ENCODE measurements around the gene UBE2QL1.
A peak's percentile ranks its signal among the peaks of the same experiment; 100 is the strongest.

UBE2QL1 gene, protein sequence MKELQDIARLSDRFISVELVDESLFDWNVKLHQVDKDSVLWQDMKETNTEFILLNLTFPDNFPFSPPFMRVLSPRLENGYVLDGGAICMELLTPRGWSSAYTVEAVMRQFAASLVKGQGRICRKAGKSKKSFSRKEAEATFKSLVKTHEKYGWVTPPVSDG

GRCh38 chr5:6448622-6449464 is at the start of gene UBE2QL1:
TSS of gene UBE2QL1 (plus strand) at chr5:6448859. CDS start at chr5:6448894, 35 bp downstream.
- H3K36me3 ChIP-seq (ENCODE audit: control insufficient read depth in 1 of 2, insufficient read depth in 2 of 2, low read length in 2 of 2) = no peaks in the 10 kb centered on the region
- H3K27ac ChIP-seq (ENCODE audit: low read length) = no peak within 1 kb of the TSS
- peaks cover 22% of the 10 kb centered on the region for H3K27me3 ChIP-seq (ENCODE audit: low read depth, low read length)
- H3K9me3 ChIP-seq (ENCODE audit: control insufficient read depth in 1 of 2, low read length in 2 of 2) = peaks cover 0 to 3% of the 10 kb centered on the region in 2 donors
- peak within 1 kb of the TSS; percentile 42 to 64 for H3K4me3 ChIP-seq (ENCODE audit: low read depth in 1 of 2, low read length in 2 of 2)
- H3K4me1 ChIP-seq (ENCODE audit: control insufficient read depth in 1 of 2, insufficient read depth in 2 of 2, low read length in 2 of 2) = peaks cover 0 to 14% of the 10 kb centered on the region in 2 donors

GRCh38 chr5:6399980-6400910 is 48.4 kb upstream of the UBE2QL1 start:
- Histone ChIP-seq H3K36me3 (ENCODE audit: control insufficient read depth in 1 of 2, insufficient read depth in 2 of 2, low read length in 2 of 2) (no peaks in the 10 kb centered on the region), H3K4me1 (ENCODE audit: control insufficient read depth in 1 of 2, insufficient read depth in 2 of 2, low read length in 2 of 2) (no peaks in the 10 kb centered on the region), H3K27me3 (ENCODE audit: low read depth, low read length) (no peaks in the 10 kb centered on the region), H3K4me3 (ENCODE audit: low read depth in 1 of 2, low read length in 2 of 2) (no peak overlapping the region), H3K27ac (ENCODE audit: low read length) (no peak overlapping the region), H3K9me3 (ENCODE audit: control insufficient read depth in 1 of 2, low read length in 2 of 2) (no peaks in the 10 kb centered on the region)

GRCh38 chr5:6401410-6401809 is 47.2 kb upstream of the UBE2QL1 start:
- Histone ChIP-seq H3K4me1 (ENCODE audit: control insufficient read depth in 1 of 2, insufficient read depth in 2 of 2, low read length in 2 of 2) (no peaks in the 10 kb centered on the region), H3K36me3 (ENCODE audit: control insufficient read depth in 1 of 2, insufficient read depth in 2 of 2, low read length in 2 of 2) (no peaks in the 10 kb centered on the region), H3K27me3 (ENCODE audit: low read depth, low read length) (no peaks in the 10 kb centered on the region), H3K27ac (ENCODE audit: low read length) (no peak overlapping the region), H3K9me3 (ENCODE audit: control insufficient read depth in 1 of 2, low read length in 2 of 2) (no peaks in the 10 kb centered on the region), H3K4me3 (ENCODE audit: low read depth in 1 of 2, low read length in 2 of 2) (no peak overlapping the region)

GRCh38 chr5:6402939-6403338 is 45.7 kb upstream of the UBE2QL1 start:
- H3K27ac ChIP-seq (ENCODE audit: low read length) = no peak overlapping the region
- H3K27me3 ChIP-seq (ENCODE audit: low read depth, low read length) = no peaks in the 10 kb centered on the region
- no peaks in the 10 kb centered on the region for H3K9me3 ChIP-seq (ENCODE audit: control insufficient read depth in 1 of 2, low read length in 2 of 2)
- H3K4me3 ChIP-seq (ENCODE audit: low read depth in 1 of 2, low read length in 2 of 2) = no peak overlapping the region
- H3K4me1 ChIP-seq (ENCODE audit: control insufficient read depth in 1 of 2, insufficient read depth in 2 of 2, low read length in 2 of 2) = no peaks in the 10 kb centered on the region
- H3K36me3 ChIP-seq (ENCODE audit: control insufficient read depth in 1 of 2, insufficient read depth in 2 of 2, low read length in 2 of 2) = no peaks in the 10 kb centered on the region

DNA sequence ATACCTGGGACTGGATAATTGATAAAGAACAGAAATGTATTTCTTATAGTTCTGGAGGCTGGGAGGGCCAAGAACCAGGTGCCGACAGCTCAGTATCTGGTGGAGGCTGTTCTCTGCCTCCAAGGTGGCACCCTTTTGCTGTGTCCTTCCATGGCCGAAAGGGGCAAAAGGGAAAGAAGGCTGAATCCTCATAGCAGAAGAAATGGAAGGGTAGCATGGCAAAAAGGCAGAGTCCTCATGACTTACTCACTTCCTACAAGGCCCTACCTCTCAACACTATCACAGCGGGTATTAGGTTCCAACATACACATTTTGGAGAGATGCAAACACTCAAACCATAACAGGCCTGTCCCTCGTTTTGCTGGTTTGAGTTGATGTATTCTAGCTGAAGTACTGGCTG is 45.2 kb upstream of the UBE2QL1 start:
- no peak overlapping the region for H3K27ac ChIP-seq (ENCODE audit: low read length)
- no peak overlapping the region for H3K4me3 ChIP-seq (ENCODE audit: low read depth in 1 of 2, low read length in 2 of 2)
- no peaks in the 10 kb centered on the region for H3K4me1 ChIP-seq (ENCODE audit: control insufficient read depth in 1 of 2, insufficient read depth in 2 of 2, low read length in 2 of 2)
- H3K9me3 ChIP-seq (ENCODE audit: control insufficient read depth in 1 of 2, low read length in 2 of 2) = no peaks in the 10 kb centered on the region
- no peaks in the 10 kb centered on the region for H3K36me3 ChIP-seq (ENCODE audit: control insufficient read depth in 1 of 2, insufficient read depth in 2 of 2, low read length in 2 of 2)
- H3K27me3 ChIP-seq (ENCODE audit: low read depth, low read length) = no peaks in the 10 kb centered on the region

- Histone ChIP-seq H3K36me3 (ENCODE audit: control insufficient read depth in 1 of 2, insufficient read depth in 2 of 2, low read length in 2 of 2) (no peaks in the 10 kb centered on the region), H3K27ac (ENCODE audit: low read length) (no peak overlapping the region), H3K9me3 (ENCODE audit: control insufficient read depth in 1 of 2, low read length in 2 of 2) (no peaks in the 10 kb centered on the region), H3K4me1 (ENCODE audit: control insufficient read depth in 1 of 2, insufficient read depth in 2 of 2, low read length in 2 of 2) (no peaks in the 10 kb centered on the region), H3K4me3 (ENCODE audit: low read depth in 1 of 2, low read length in 2 of 2) (no peak overlapping the region), H3K27me3 (ENCODE audit: low read depth, low read length) (no peaks in the 10 kb centered on the region)
Observed at GRCh38 chr5:6404129-6404528, 44.5 kb upstream of the UBE2QL1 start.

- H3K4me3 ChIP-seq (ENCODE audit: low read depth in 1 of 2, low read length in 2 of 2) = no peak overlapping the region
- no peaks in the 10 kb centered on the region for H3K27me3 ChIP-seq (ENCODE audit: low read depth, low read length)
- H3K9me3 ChIP-seq (ENCODE audit: control insufficient read depth in 1 of 2, low read length in 2 of 2) = no peaks in the 10 kb centered on the region
- no peaks in the 10 kb centered on the region for H3K36me3 ChIP-seq (ENCODE audit: control insufficient read depth in 1 of 2, insufficient read depth in 2 of 2, low read length in 2 of 2)
- no peaks in the 10 kb centered on the region for H3K4me1 ChIP-seq (ENCODE audit: control insufficient read depth in 1 of 2, insufficient read depth in 2 of 2, low read length in 2 of 2)
- no peak overlapping the region for H3K27ac ChIP-seq (ENCODE audit: low read length)
Observed at GRCh38 chr5:6405591-6405990, 43.1 kb upstream of the UBE2QL1 start.

DNA sequence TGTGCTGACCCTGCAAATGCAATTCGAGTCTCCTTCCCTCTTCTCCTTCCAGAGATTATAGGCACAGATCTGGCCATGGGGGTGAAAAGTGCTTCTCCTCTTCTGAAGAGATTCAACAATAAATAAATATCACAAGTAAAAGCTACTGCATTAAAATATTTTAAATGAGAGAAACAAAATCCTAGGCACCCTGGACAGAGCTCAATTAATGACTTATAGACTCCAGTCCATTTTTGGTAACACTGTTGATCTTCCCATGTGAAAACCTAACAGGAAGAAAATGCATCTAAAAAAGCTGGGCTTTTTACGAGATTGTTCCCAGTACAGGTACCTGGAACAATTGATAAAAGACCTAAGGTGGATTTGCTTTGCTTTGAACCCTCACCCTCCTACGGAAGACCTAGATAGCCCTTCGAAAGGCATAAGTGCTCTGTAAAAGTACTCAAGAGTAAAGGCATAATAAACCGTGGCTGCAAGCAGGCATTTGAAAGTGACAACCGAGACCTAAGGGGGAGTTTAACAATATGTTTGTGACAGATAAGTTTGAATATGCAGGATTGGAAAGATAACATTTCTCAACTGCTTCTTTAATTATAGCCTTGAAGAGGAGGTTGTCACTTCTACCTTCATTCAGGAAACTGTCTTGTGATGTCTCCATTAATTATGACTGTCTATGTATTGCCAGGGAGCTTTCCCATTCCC is 41.0 kb upstream of the UBE2QL1 start:
- H3K9me3 ChIP-seq (ENCODE audit: control insufficient read depth in 1 of 2, low read length in 2 of 2) = no peaks in the 10 kb centered on the region
- H3K36me3 ChIP-seq (ENCODE audit: control insufficient read depth in 1 of 2, insufficient read depth in 2 of 2, low read length in 2 of 2) = no peaks in the 10 kb centered on the region
- H3K27me3 ChIP-seq (ENCODE audit: low read depth, low read length) = no peaks in the 10 kb centered on the region
- H3K27ac ChIP-seq (ENCODE audit: low read length) = no peak overlapping the region
- H3K4me3 ChIP-seq (ENCODE audit: low read depth in 1 of 2, low read length in 2 of 2) = no peak overlapping the region
- no peaks in the 10 kb centered on the region for H3K4me1 ChIP-seq (ENCODE audit: control insufficient read depth in 1 of 2, insufficient read depth in 2 of 2, low read length in 2 of 2)

DNA sequence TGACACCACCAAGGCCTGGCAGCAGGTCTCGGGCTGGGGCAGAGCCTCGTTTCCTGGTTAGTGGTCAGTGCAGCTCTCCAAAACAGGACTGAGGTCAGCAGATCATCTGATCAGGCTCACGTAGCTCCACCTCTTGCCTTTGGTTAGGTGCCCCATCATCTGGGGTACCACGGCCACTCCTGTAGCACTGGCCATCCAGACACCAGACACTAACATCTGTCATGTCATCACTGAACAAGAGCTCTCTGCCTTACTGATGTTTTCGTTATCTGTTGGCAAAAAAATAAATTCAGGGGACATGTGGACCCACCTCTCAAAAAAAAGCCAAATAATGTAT is 40.4 kb upstream of the UBE2QL1 start:
- H3K27me3 ChIP-seq (ENCODE audit: low read depth, low read length) = no peaks in the 10 kb centered on the region
- no peaks in the 10 kb centered on the region for H3K9me3 ChIP-seq (ENCODE audit: control insufficient read depth in 1 of 2, low read length in 2 of 2)
- no peaks in the 10 kb centered on the region for H3K4me1 ChIP-seq (ENCODE audit: control insufficient read depth in 1 of 2, insufficient read depth in 2 of 2, low read length in 2 of 2)
- no peak overlapping the region for H3K27ac ChIP-seq (ENCODE audit: low read length)
- no peak overlapping the region for H3K4me3 ChIP-seq (ENCODE audit: low read depth in 1 of 2, low read length in 2 of 2)
- no peaks in the 10 kb centered on the region for H3K36me3 ChIP-seq (ENCODE audit: control insufficient read depth in 1 of 2, insufficient read depth in 2 of 2, low read length in 2 of 2)

DNA sequence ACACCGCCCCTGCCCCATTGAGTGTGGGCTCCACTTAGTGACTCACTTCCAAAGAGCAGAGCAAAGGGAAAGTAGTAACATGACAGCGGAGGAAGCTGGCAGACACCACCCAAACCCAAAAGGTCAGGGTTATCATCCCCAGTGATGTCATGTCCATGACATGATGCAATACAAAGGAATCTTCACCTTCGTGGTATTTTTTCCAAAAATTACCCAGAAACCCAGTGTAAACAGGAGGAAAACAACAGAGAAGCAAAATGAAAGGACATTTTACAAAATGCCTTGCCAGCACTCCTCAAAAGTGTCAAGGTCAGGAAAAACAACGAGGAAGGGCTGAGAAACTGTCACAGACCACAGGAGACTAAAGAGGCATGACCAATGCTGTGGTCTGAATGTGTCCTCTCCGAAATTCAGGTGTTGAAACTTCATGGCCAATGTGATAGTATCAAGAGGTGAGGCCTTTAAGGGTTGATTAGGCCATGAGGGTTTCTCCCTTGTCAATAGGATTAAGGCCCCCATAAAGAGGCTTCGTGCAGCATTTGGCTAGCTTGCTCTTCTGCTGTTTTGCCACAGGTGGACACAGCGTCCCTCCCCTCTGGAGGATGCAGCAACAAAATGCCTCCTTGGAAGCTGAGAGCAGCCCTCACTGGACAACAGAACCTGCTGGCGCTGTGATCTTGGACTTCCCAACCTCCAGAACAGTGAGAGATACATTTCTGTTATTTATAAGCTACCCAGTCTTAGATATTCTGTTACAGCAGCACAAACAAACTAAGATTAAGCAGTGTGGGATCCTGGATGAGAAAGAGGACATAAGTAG is 39.8 kb upstream of the UBE2QL1 start:
- no peaks in the 10 kb centered on the region for H3K36me3 ChIP-seq (ENCODE audit: control insufficient read depth in 1 of 2, insufficient read depth in 2 of 2, low read length in 2 of 2)
- H3K27me3 ChIP-seq (ENCODE audit: low read depth, low read length) = no peaks in the 10 kb centered on the region
- H3K4me1 ChIP-seq (ENCODE audit: control insufficient read depth in 1 of 2, insufficient read depth in 2 of 2, low read length in 2 of 2) = no peaks in the 10 kb centered on the region
- H3K9me3 ChIP-seq (ENCODE audit: control insufficient read depth in 1 of 2, low read length in 2 of 2) = no peaks in the 10 kb centered on the region
- no peak overlapping the region for H3K27ac ChIP-seq (ENCODE audit: low read length)
- H3K4me3 ChIP-seq (ENCODE audit: low read depth in 1 of 2, low read length in 2 of 2) = no peak overlapping the region
